Measurements from ENCODE around the gene KDM7A.

DNA sequence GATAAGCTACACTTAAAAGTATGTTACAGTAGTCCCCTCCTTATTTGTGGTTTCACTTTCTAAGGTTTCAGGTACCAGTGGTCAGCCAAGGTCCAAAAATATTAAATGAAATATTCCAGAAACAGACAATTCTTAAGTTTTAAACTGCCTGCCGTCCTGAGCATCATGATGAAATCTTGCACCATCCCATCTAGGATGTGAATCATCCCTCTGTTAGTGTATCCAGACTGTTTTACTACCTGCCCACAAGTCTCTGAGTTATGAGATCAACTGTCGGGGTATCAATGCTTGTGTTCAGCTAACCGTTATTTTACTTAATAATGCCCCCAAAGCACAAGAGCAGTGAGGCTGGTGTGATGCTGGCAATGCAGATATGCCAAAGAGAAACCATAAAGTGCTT is 11.4 kb downstream of the KDM7A start:
- no peak for TF ChIP-seq CTCF (IDR thresholded peaks at IDR 0.05; ENCODE audit: poor library complexity, severe bottlenecking)
- TF ChIP-seq EP300 (conservative IDR thresholded peaks at IDR 0.05; ENCODE audit: poor library complexity, severe bottlenecking): no peak
- TF ChIP-seq SMC3 (conservative IDR thresholded peaks at IDR 0.05; ENCODE audit: poor library complexity): no peak

Measured in neural cell (in vitro differentiated cells).